Endothelial cell of umbilical vein (primary cell): ENCODE results near the gene CARNS1. TPM values are rescaled to one million over a fixed set of nuclear protein-coding genes. Genes with fewer than 3 reads are reported as not detected.
"Not testable (repeated sequence)": the region's sequence is repeated elsewhere in the genome, so short reads cannot be mapped to it uniquely, and the experiment has no call there.

ENCODE experiments used
- BruUV-seq: library from RNA; stranded (reverse); fragments of 400-500 nt; replicated peaks from 2 replicates; lab custom pipeline; 2021; lab: Mats Ljungman, UMichigan
- CTCF ChIA-PET: fragments of 300-600, 350-600 bp; sonication (Branson Sonifier 250); formaldehyde crosslinking; loops from one replicate; lab custom pipeline; 2021; ENCODE audit warnings: antibody characterized with exemption, inconsistent platforms; lab: Charles Lee
- POLR2A ChIA-PET: fragments of 300-600, 350-600 bp; sonication (Branson Sonifier 250); formaldehyde crosslinking; loops from one replicate; lab custom pipeline; 2021; ENCODE audit warnings: antibody characterized with exemption, inconsistent platforms; lab: Charles Lee
- DNase-seq: peaks from one replicate; pipeline ENCODE4 v3.0.0-alpha.2; 2011; ENCODE audit warnings: low read depth, low spot score
- FAIRE-seq: peaks from 2 replicates; lab custom pipeline; 2011; peaks lifted over from hg19 to GRCh38; lab: Jason Lieb, UNC
- H2AFZ ChIP-seq: 2 replicates; pipeline ENCODE4 v1.6.0; 2012; ENCODE audit warnings: low read depth, low read length, control low read depth, inconsistent platforms
- H3K27ac ChIP-seq: 2 replicates; pipeline ENCODE4 v1.5.1; 2011; ENCODE audit warnings: low read depth, mild to moderate bottlenecking, control low read depth, low read length, moderate library complexity; ENCODE audit not compliant: insufficient read depth
- H3K27me3 ChIP-seq, 2 experiments: 2 replicates each; pipeline versions ENCODE4 v1.6.0 to v1.6.1; 2011; ENCODE audit warnings: low read length in 2 of 2, mixed read lengths in 1 of 2; ENCODE audit not compliant: control insufficient read depth in 2 of 2, insufficient read depth in 2 of 2
- H3K36me3 ChIP-seq, 2 experiments: 2 replicates in 1 of 2; 3 replicates in 1 of 2; pipeline ENCODE4 v1.5.1; 2011; ENCODE audit warnings: low read length in 2 of 2, mild to moderate bottlenecking in 1 of 2, moderate library complexity in 1 of 2; ENCODE audit not compliant: control insufficient read depth in 2 of 2, insufficient read depth in 2 of 2; ENCODE audit errors: extremely low read depth in 1 of 2
- H3K4me1 ChIP-seq: 3 replicates; pipeline ENCODE4 v1.5.1; 2011; ENCODE audit warnings: mild to moderate bottlenecking, low read length; ENCODE audit not compliant: control insufficient read depth, insufficient read depth; ENCODE audit errors: extremely low read depth
- H3K4me2 ChIP-seq: 2 replicates; pipeline ENCODE4 v1.6.1; 2011; ENCODE audit warnings: low read length, control low read depth, mixed read lengths; ENCODE audit not compliant: insufficient read depth
- H3K4me3 ChIP-seq, 3 experiments: fragments of 200-600 bp in 1 of 3; sonication (generic), shearing (Covaris generic) in 1 of 3; replicated peaks in 1 of 3; 2 replicates each; pipeline ENCODE4 v1.5.1; 2011 to 2016; ENCODE audit warnings: control low read depth in 3 of 3, low read length in 3 of 3, mild to moderate bottlenecking in 2 of 3, inconsistent platforms in 1 of 3, low read depth in 1 of 3, moderate library complexity in 1 of 3; ENCODE audit not compliant: insufficient read depth in 1 of 3
- H3K79me2 ChIP-seq: 2 replicates; pipeline ENCODE4 v1.6.0; 2012; ENCODE audit warnings: low read length, inconsistent platforms; ENCODE audit not compliant: control insufficient read depth, insufficient read depth
- H3K9ac ChIP-seq: replicated peaks from 2 replicates; pipeline ENCODE3; 2011; ENCODE audit warnings: low read length, control low read depth; ENCODE audit not compliant: insufficient read depth; ENCODE audit errors: extremely low read depth
- H3K9me1 ChIP-seq: replicated peaks from 3 replicates; pipeline ENCODE4 v1.6.0; 2011; ENCODE audit warnings: mild to moderate bottlenecking, low read length; ENCODE audit not compliant: control insufficient read depth, insufficient read depth; ENCODE audit errors: extremely low read depth
- H3K9me3 ChIP-seq: replicated peaks from 2 replicates; pipeline ENCODE4 v1.5.1; 2012; ENCODE audit warnings: low read length, inconsistent platforms; ENCODE audit not compliant: control insufficient read depth, insufficient read depth
- H4K20me1 ChIP-seq: replicated peaks from 2 replicates; pipeline ENCODE3; 2011; ENCODE audit warnings: mild to moderate bottlenecking, low read length; ENCODE audit not compliant: control insufficient read depth, insufficient read depth; ENCODE audit errors: extremely low read depth
- JUN ChIP-seq: IDR thresholded peaks from 2 replicates; pipeline ENCODE4 v1.6.1; 2011; ENCODE audit warnings: borderline replicate concordance, low read depth; ENCODE audit not compliant: insufficient read length, insufficient read depth
- POLR2AphosphoS5 ChIP-seq: IDR thresholded peaks from 2 replicates; pipeline ENCODE4 v1.6.1; 2012; ENCODE audit warnings: low read depth, mild to moderate bottlenecking, control low read depth, low read length, moderate library complexity; ENCODE audit not compliant: insufficient read depth
- dilution Hi-C: fragments of 300-500 bp; cut with MboI; formaldehyde crosslinking; loops from one replicate; pipeline ENCODE4 v1.15.0; 2019; ENCODE audit warnings: low sequenced_read_pairs; ENCODE audit not compliant: extremely low pct_ligation_motif_present
- intact Hi-C: fragments of 100-400 bp; cut with micrococcal nuclease; formaldehyde crosslinking; loops from one replicate; pipeline ENCODE4 v1.10.0; 2022
- polyA plus RNA-seq, 4 experiments: library from polyadenylated mRNA; depleted of rRNA in 3 of 4; stranded (reverse) in 3 of 4; unstranded in 1 of 4; fragments of >200 nt; gene quantifications; 2 replicates each; pipeline versions ENCODE4 v1.2.1 to v1.2.3, GENCODE V29; 2011 to 2012; ENCODE audit warnings: missing spikeins in 1 of 4
- total RNA-seq: library from RNA; stranded (reverse); gene quantifications from 2 replicates; pipeline ENCODE4 v1.2.3, GENCODE V29; 2021
- TF ChIP-seq, protein P1 (sequence below), 2 donors: IDR thresholded peaks; 1 replicate in 1 of 2; 2 replicates in 1 of 2; pipeline ENCODE4 v1.5.1; 2011; ENCODE audit warnings: low read length in 2 of 2, mild to moderate bottlenecking in 2 of 2, moderate library complexity in 2 of 2, control low read depth in 1 of 2, inconsistent platforms in 1 of 2, low read depth in 1 of 2; ENCODE audit not compliant: insufficient read depth in 1 of 2; ENCODE audit errors: extremely low read depth in 1 of 2

CARNS1 gene
- total and polyA plus RNA-seq, 2 donors (not counting 3 experiments of a cell fraction or from before 2014, with no cell fraction given): 0.14 to 0.35 TPM

DNA sequence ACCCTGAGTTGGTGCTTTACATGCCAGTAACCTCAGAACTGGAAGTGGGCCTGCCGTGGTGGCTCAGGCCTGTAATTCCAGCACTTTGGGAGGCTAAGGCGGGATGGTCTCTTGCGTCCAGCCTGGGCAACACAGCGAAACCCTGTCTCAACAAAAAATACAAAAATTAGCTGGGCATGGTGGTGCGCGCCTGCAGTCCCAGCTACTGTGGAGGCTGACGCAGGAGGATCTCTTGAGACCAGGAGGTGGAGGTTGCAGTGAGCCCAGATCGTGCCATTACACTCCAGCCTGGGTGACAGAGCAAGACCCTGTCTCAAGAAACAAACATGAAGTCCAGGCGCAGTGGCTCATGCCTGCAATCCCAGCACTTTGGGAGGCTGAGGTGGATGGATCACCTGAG is 12.4 kb upstream of the CARNS1 start:
- H3K27me3 ChIP-seq, FAIRE-seq, POLR2A ChIA-PET, H3K4me2 ChIP-seq, H3K9ac ChIP-seq, H2AFZ ChIP-seq, dilution Hi-C loops, DNase-seq, H3K9me1 ChIP-seq, H3K9me3 ChIP-seq, BruUV-seq, H4K20me1 ChIP-seq, H3K27ac ChIP-seq, H3K4me3 ChIP-seq: not testable (repeated sequence)
- CTCF ChIA-PET: interaction anchor here (0.7 to 4.2 kb wide), 4 partner anchors 17 to 135 kb away, joined by 3 to 30 read pairs (median 8); no protein-coding TSS in a partner anchor
- intact Hi-C loops: loop anchor here (2.0 kb wide), 1 partner anchor 40 kb away; the partner anchor contains the start of gene CORO1B
- Histone ChIP-seq H3K79me2 (peaks cover 19% of the 10 kb centered on the region), H3K4me1 (peaks cover 14% of the 10 kb centered on the region), H3K36me3 (peaks cover 4 to 15% of the 10 kb centered on the region in 2 experiments)

DNA sequence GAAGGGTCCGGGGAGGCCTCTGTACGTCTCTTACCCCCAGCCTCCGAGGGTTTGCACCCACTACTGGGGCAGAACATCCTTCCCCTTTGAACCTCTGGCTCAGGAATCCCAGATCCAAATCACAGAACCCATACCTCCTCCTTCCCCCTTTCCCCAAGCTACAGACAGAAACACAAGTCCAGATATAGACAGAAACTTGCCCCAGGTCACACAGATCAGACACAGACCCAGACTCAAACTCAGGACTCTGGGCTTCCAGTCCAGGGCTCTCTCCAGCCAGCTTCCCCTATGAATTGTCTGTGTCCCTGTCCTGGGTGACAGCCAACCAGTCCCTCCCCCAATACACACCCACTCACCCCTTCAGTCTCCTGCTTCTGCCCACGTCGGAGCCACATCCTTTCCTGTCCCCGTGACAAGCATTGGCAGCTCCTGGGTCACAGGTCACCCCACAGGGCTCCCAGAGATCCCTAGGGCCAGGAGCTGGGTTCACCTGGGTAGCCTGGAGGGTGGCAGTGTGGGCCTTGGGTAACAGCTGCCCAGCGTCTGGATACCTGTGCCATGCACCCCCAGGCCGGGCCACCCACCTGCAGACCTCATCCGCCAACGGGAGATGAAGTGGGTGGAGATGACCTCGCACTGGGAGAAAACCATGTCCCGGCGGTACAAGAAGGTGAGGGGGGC is 10.8 kb upstream of the CARNS1 start:
- peaks cover 14% of the 10 kb centered on the region for H3K4me1 ChIP-seq
- no peak overlapping the region for H2AFZ ChIP-seq
- ChIA-PET POLR2A (interaction anchor here (0.6 kb wide), 1 partner anchor 13 kb away, joined by 8 read pairs; the partner anchor contains the start of gene RAD9A), CTCF (interaction anchor here (1.2 to 2.5 kb wide), 2 partner anchors 13 to 16 kb away, joined by 4 to 6 read pairs; no protein-coding TSS in a partner anchor)
- no peaks in the 10 kb centered on the region for H4K20me1 ChIP-seq
- no peaks in the 10 kb centered on the region for H3K27me3 ChIP-seq
- H3K4me3 ChIP-seq: no peak overlapping the region
- H3K79me2 ChIP-seq: peaks cover 14% of the 10 kb centered on the region
- DNase-seq (no peak), FAIRE-seq (no peak)
- H3K9me1 ChIP-seq: no peaks in the 10 kb centered on the region
- dilution Hi-C loops (no loop called here), intact Hi-C loops (no loop called here)
- no peak overlapping the region for H3K4me2 ChIP-seq
- H3K9me3 ChIP-seq: no peaks in the 10 kb centered on the region
- no peak overlapping the region for H3K9ac ChIP-seq
- BruUV-seq: no TSS peak
- no peak overlapping the region for H3K27ac ChIP-seq
- H3K36me3 ChIP-seq: no peaks in the 10 kb centered on the region
- TF ChIP-seq, protein P1, sequence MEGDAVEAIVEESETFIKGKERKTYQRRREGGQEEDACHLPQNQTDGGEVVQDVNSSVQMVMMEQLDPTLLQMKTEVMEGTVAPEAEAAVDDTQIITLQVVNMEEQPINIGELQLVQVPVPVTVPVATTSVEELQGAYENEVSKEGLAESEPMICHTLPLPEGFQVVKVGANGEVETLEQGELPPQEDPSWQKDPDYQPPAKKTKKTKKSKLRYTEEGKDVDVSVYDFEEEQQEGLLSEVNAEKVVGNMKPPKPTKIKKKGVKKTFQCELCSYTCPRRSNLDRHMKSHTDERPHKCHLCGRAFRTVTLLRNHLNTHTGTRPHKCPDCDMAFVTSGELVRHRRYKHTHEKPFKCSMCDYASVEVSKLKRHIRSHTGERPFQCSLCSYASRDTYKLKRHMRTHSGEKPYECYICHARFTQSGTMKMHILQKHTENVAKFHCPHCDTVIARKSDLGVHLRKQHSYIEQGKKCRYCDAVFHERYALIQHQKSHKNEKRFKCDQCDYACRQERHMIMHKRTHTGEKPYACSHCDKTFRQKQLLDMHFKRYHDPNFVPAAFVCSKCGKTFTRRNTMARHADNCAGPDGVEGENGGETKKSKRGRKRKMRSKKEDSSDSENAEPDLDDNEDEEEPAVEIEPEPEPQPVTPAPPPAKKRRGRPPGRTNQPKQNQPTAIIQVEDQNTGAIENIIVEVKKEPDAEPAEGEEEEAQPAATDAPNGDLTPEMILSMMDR (IDR thresholded peaks at IDR 0.05; ENCODE audit: extremely low read depth in 1 of 2, insufficient read depth in 1 of 2, low read depth in 1 of 2, low read length in 2 of 2): no peak
- TF ChIP-seq JUN: no peak
- no peak for TF ChIP-seq POLR2AphosphoS5
